Bronchial epithelial cell (primary cell): Measurements from ENCODE around the gene MTR. TPM values are rescaled to one million over a fixed set of nuclear protein-coding genes. Genes with fewer than 3 reads are reported as not detected.

ENCODE experiments used
- DNase-seq: peaks from one replicate; pipeline ENCODE4 v3.0.0-alpha.2; 2010; ENCODE audit warnings: low read depth
- FAIRE-seq: peaks from 2 replicates; lab custom pipeline; 2011; peaks lifted over from hg19 to GRCh38; lab: Jason Lieb, UNC
- H3K27me3 ChIP-seq: 2 replicates; pipeline ENCODE4 v1.5.1; 2011; ENCODE audit warnings: low read length; ENCODE audit not compliant: control insufficient read depth, insufficient read depth
- H3K36me3 ChIP-seq: 2 replicates; pipeline ENCODE4 v1.5.1; 2011; ENCODE audit warnings: low read length; ENCODE audit not compliant: control insufficient read depth, insufficient read depth
- H3K4me3 ChIP-seq: 2 replicates; pipeline ENCODE4 v1.5.1; 2011; ENCODE audit warnings: mild to moderate bottlenecking, low read depth, low read length, control low read depth
- CTCF ChIP-seq: IDR thresholded peaks from 2 replicates; pipeline ENCODE4 v1.5.1; 2011; ENCODE audit warnings: mild to moderate bottlenecking, moderate library complexity, low read length, control low read depth, inconsistent platforms; ENCODE audit not compliant: insufficient read depth, severe bottlenecking
- total RNA-seq: library from RNA; depleted of rRNA; stranded (reverse); fragments of >200 nt; gene quantifications from 2 replicates; pipeline ENCODE4 v1.2.1, GENCODE V29; 2014

Gene MTR
- total RNA-seq, 1 donor from 2014 or later, result 13.4 TPM

- Histone ChIP-seq H3K36me3 (no peaks in the 10 kb centered on the region), H3K27me3 (no peaks in the 10 kb centered on the region), H3K4me3 (no peak overlapping the region)
- DNase-seq, result peak; percentile 55
- TF ChIP-seq CTCF, result no peak
- no peak for FAIRE-seq
These were observed 118.4 kb downstream of the MTR start for GRCh38 chr1:236913371-236914037.

GRCh38 chr1:236914375-236914774, 119.3 kb downstream of the MTR start:
- no peak for DNase-seq
- no peak for TF ChIP-seq CTCF
- Histone ChIP-seq H3K36me3 (no peaks in the 10 kb centered on the region), H3K27me3 (no peaks in the 10 kb centered on the region), H3K4me3 (no peak overlapping the region)
- no peak for FAIRE-seq

- TF ChIP-seq CTCF, result no peak
- H3K4me3 ChIP-seq, result no peak overlapping the region
- DNase-seq (no peak), FAIRE-seq (no peak)
- H3K36me3 ChIP-seq, result no peaks in the 10 kb centered on the region
- H3K27me3 ChIP-seq, result no peaks in the 10 kb centered on the region
These were observed 121.2 kb downstream of the MTR start for GRCh38 chr1:236916131-236916800.

GRCh38 chr1:236917448-236917847, 122.4 kb downstream of the MTR start:
- FAIRE-seq (no peak), DNase-seq (no peak)
- Histone ChIP-seq H3K4me3 (no peak overlapping the region), H3K27me3 (no peaks in the 10 kb centered on the region), H3K36me3 (no peaks in the 10 kb centered on the region)
- no peak for TF ChIP-seq CTCF

GRCh38 chr1:236920286-236920894, 125.3 kb downstream of the MTR start:
- H3K4me3 ChIP-seq, result no peak overlapping the region
- H3K27me3 ChIP-seq, result no peaks in the 10 kb centered on the region
- FAIRE-seq (no peak), DNase-seq (no peak)
- TF ChIP-seq CTCF, result no peak
- no peaks in the 10 kb centered on the region for H3K36me3 ChIP-seq
